HS-27A (cell line): ENCODE measurements around the gene LSM14B.
"Not testable (repeated sequence)": the region's sequence is repeated elsewhere in the genome, so short reads cannot be mapped to it uniquely, and the experiment has no call there.

ENCODE experiments used
- DNase-seq: peaks from one replicate; pipeline ENCODE4 v3.0.0-alpha.2; 2012; ENCODE audit warnings: low read depth, missing footprints

The LSM14B gene

GRCh38 chr20:62121776-62122653 lies at the start of gene LSM14B:
TSS of gene LSM14B (plus strand) at chr20:62122475. CDS start at chr20:62122667, 192 bp downstream.
- DNase-seq, result peak; percentile 86

- DNase-seq, result no peak
Measured at GRCh38 chr20:62073323-62073722, 49.0 kb upstream of the LSM14B start.

- DNase-seq, result no peak
Measured at GRCh38 chr20:62079166-62079565, 43.1 kb upstream of the LSM14B start.

- DNase-seq, result no peak
Measured at GRCh38 chr20:62080249-62080990, 41.9 kb upstream of the LSM14B start.

- DNase-seq, result no peak
Measured at GRCh38 chr20:62083312-62083711, 39.0 kb upstream of the LSM14B start.

GRCh38 chr20:62084224-62084623 lies 38.1 kb upstream of the LSM14B start:
- not testable (repeated sequence) for DNase-seq

GRCh38 chr20:62085206-62085605 lies 37.1 kb upstream of the LSM14B start:
- DNase-seq, result no peak

- no peak for DNase-seq
Measured at GRCh38 chr20:62087227-62087626, 35.0 kb upstream of the LSM14B start.

- no peak for DNase-seq
Measured at GRCh38 chr20:62087632-62088031, 34.6 kb upstream of the LSM14B start.

- DNase-seq, result peak; percentile 14
Measured at GRCh38 chr20:62088258-62089127, 33.8 kb upstream of the LSM14B start.

GRCh38 chr20:62089393-62089792 lies 32.9 kb upstream of the LSM14B start:
- DNase-seq, result no peak

- DNase-seq, result no peak
Measured at GRCh38 chr20:62096421-62097380, 25.6 kb upstream of the LSM14B start.

- no peak for DNase-seq
Measured at GRCh38 chr20:62097881-62098407, 24.3 kb upstream of the LSM14B start.

- DNase-seq, result no peak
Measured at GRCh38 chr20:62101078-62101477, 21.2 kb upstream of the LSM14B start.

- no peak for DNase-seq
Measured at GRCh38 chr20:62103508-62104233, 18.6 kb upstream of the LSM14B start.

GRCh38 chr20:62104234-62104789 lies 18.0 kb upstream of the LSM14B start:
- no peak for DNase-seq

GRCh38 chr20:62104791-62105345 lies 17.4 kb upstream of the LSM14B start:
- DNase-seq, result no peak

- DNase-seq, result no peak
Measured at GRCh38 chr20:62105592-62105991, 16.7 kb upstream of the LSM14B start.

GRCh38 chr20:62111148-62111547 lies 11.1 kb upstream of the LSM14B start:
- no peak for DNase-seq
